SK-N-SH treated with all-trans-retinoic acid at 6 μM for 48 hours (cell line): ENCODE results near the gene AFAP1.

Experiments
- ATAC-seq: fragments of 200-7000 bp; cut with Tn5 transposase; 3 replicates; pipeline ENCODE4 v1.9.1; 2020; ENCODE audit warnings: mild to moderate bottlenecking, moderate library complexity
- ARNTL ChIP-seq: fragments of 450-650 bp; formaldehyde crosslinking; IDR thresholded peaks from 2 replicates; pipeline ENCODE4 v1.5.0; 2020; ENCODE audit warnings: low read depth, mild to moderate bottlenecking, moderate library complexity, borderline replicate concordance
- BACH2 ChIP-seq: fragments of 250-450 bp; sonication (Bioruptor Pico); IDR thresholded peaks from 2 replicates; pipeline ENCODE4 v1.9.0; 2021; ENCODE audit warnings: mild to moderate bottlenecking, borderline replicate concordance
- CREB5 ChIP-seq: fragments of 250-450 bp; sonication (Bioruptor Pico); IDR thresholded peaks from 2 replicates; pipeline ENCODE4 v1.5.1; 2020; ENCODE audit warnings: low read depth, mild to moderate bottlenecking, moderate library complexity
- CSRNP3 ChIP-seq: fragments of 250-450 bp; sonication (Bioruptor Pico); IDR thresholded peaks from 2 replicates; pipeline ENCODE4 v1.5.1; 2021; ENCODE audit warnings: mild to moderate bottlenecking, moderate library complexity
- ESRRG ChIP-seq: fragments of 250-450 bp; sonication (Bioruptor Pico); IDR thresholded peaks from 2 replicates; pipeline ENCODE4 v1.6.1; 2021; ENCODE audit warnings: mild to moderate bottlenecking
- GLIS3 ChIP-seq: fragments of 250-450 bp; sonication (Bioruptor Pico); IDR thresholded peaks from 2 replicates; pipeline ENCODE4 v1.5.0; 2020; ENCODE audit warnings: mild to moderate bottlenecking, moderate library complexity
- ISL1 ChIP-seq: fragments of 250-450 bp; sonication (Bioruptor Pico); IDR thresholded peaks from 2 replicates; pipeline ENCODE4 v2.1.2; 2022; ENCODE audit warnings: mild to moderate bottlenecking, moderate library complexity
- OSR1 ChIP-seq: fragments of 250-450 bp; sonication (Bioruptor Pico); IDR thresholded peaks from 2 replicates; pipeline ENCODE4 v1.8.0; 2022; ENCODE audit warnings: moderate library complexity, mild to moderate bottlenecking, inconsistent platforms
- PATZ1 ChIP-seq: fragments of 250-450 bp; sonication (Bioruptor Pico); IDR thresholded peaks from 2 replicates; pipeline ENCODE4 v1.8.0; 2020; ENCODE audit warnings: mild to moderate bottlenecking, moderate library complexity, borderline replicate concordance
- RARB ChIP-seq: fragments of 250-450 bp; sonication (Bioruptor Pico); IDR thresholded peaks from 2 replicates; pipeline ENCODE4 v1.8.0; 2021; ENCODE audit warnings: mild to moderate bottlenecking, moderate library complexity
- TCF4 ChIP-seq: fragments of 250-450 bp; sonication (Bioruptor Pico); IDR thresholded peaks from 2 replicates; pipeline ENCODE4 v1.8.0; 2021; ENCODE audit warnings: mild to moderate bottlenecking, moderate library complexity, borderline replicate concordance
- TOX ChIP-seq: fragments of 250-450 bp; sonication (Bioruptor Pico); IDR thresholded peaks from 2 replicates; pipeline ENCODE4 v1.8.0; 2021; ENCODE audit warnings: mild to moderate bottlenecking, moderate library complexity, borderline replicate concordance
- TSHZ2 ChIP-seq: fragments of 250-450 bp; sonication (Bioruptor Pico); IDR thresholded peaks from 2 replicates; pipeline ENCODE4 v1.5.0; 2020; ENCODE audit warnings: mild to moderate bottlenecking, moderate library complexity
- ZC3H10 ChIP-seq: fragments of 250-450 bp; sonication (Bioruptor Pico); IDR thresholded peaks from 2 replicates; pipeline ENCODE4 v1.5.1; 2021; ENCODE audit warnings: mild to moderate bottlenecking, moderate library complexity
- ZFP3 ChIP-seq: fragments of 250-450 bp; sonication (Bioruptor Pico); IDR thresholded peaks from 2 replicates; pipeline ENCODE4 v1.5.0; 2020; ENCODE audit warnings: mild to moderate bottlenecking, moderate library complexity
- ZFP30 ChIP-seq: fragments of 450-650 bp; formaldehyde crosslinking; IDR thresholded peaks from 2 replicates; pipeline ENCODE4 v1.5.0; 2022; ENCODE audit warnings: mild to moderate bottlenecking, moderate library complexity
- ZNF565 ChIP-seq: fragments of 450-650 bp; formaldehyde crosslinking; conservative IDR thresholded peaks from 2 replicates; pipeline ENCODE4 v1.5.0; 2020; ENCODE audit warnings: low read depth, mild to moderate bottlenecking, moderate library complexity
- ZNF70 ChIP-seq: fragments of 450-650 bp; formaldehyde crosslinking; IDR thresholded peaks from 2 replicates; pipeline ENCODE4 v1.5.0; 2020; ENCODE audit warnings: mild to moderate bottlenecking, moderate library complexity
- ZNF8 ChIP-seq: fragments of 450-650 bp; formaldehyde crosslinking; IDR thresholded peaks from 2 replicates; pipeline ENCODE4 v1.5.0; 2020; ENCODE audit warnings: mild to moderate bottlenecking, moderate library complexity

Gene AFAP1

GRCh38 chr4:7797330-7797729 is 142.3 kb downstream of the AFAP1 start:
- TF ChIP-seq CSRNP3 (CRISPR knock-in tag) (no peak), OSR1 (CRISPR knock-in tag) (no peak)
- no peak for ATAC-seq

GRCh38 chr4:7795983-7796382 is 143.7 kb downstream of the AFAP1 start:
- no peak; the same call in 2 of the 3 replicates for ATAC-seq
- TF ChIP-seq PATZ1 (CRISPR knock-in tag) (no peak), ZFP30 (no peak), TOX (no peak), ZC3H10 (CRISPR knock-in tag) (no peak), CREB5 (CRISPR knock-in tag) (no peak), ZNF70 (CRISPR knock-in tag) (no peak), OSR1 (CRISPR knock-in tag) (no peak), RARB (CRISPR knock-in tag) (no peak)
- TF ChIP-seq, all 23 proteins: peak for 0

GRCh38 chr4:7793186-7793585 is 146.5 kb downstream of the AFAP1 start:
- no peak for ATAC-seq

More at GRCh38 chr4:7793186-7793585, 146.5 kb downstream of the AFAP1 start:
- TF ChIP-seq ARNTL (CRISPR knock-in tag) = no peak
- TF ChIP-seq CSRNP3 (CRISPR knock-in tag) = no peak
- TF ChIP-seq GLIS3 = no peak
- no peak for TF ChIP-seq ISL1 (CRISPR knock-in tag)
- TF ChIP-seq ZNF8 (CRISPR knock-in tag) = no peak
- no peak for TF ChIP-seq TSHZ2 (CRISPR knock-in tag)
- TF ChIP-seq TOX = no peak
- TF ChIP-seq ZNF565 (CRISPR knock-in tag) = no peak
- no peak for TF ChIP-seq TCF4 (CRISPR knock-in tag)
- no peak for TF ChIP-seq OSR1 (CRISPR knock-in tag)
- no peak for TF ChIP-seq ZFP30
- TF ChIP-seq CREB5 (CRISPR knock-in tag) = no peak
- TF ChIP-seq RARB (CRISPR knock-in tag) = no peak
- no peak for TF ChIP-seq BACH2 (CRISPR knock-in tag)
- no peak for TF ChIP-seq ZFP3
- no peak for TF ChIP-seq ESRRG
- no peak for TF ChIP-seq PATZ1 (CRISPR knock-in tag)
- TF ChIP-seq, all 23 proteins: peak for 0
